ENCODE measurements around the gene MEDAG.

DNA sequence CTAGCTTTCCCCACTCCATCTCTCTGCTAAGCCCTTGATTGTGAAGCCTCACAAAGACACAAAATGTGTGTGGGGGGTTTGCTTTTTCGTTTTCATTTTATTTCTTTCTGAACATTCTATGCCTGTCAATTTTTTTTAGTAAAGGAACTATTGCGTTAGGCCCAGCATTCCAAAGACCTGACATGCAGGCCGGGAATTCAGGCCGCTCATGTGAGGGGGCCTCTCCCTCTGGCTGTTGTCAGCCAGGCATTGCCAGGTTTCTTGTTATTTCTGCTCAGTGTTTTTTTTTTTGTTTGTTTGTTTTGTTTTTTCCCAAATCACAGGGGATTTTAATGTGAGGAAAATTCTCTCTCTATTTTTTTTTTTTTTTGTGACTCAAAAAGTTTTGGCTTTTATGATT lies 10.3 kb upstream of the MEDAG start:
- TF ChIP-seq, protein P1, sequence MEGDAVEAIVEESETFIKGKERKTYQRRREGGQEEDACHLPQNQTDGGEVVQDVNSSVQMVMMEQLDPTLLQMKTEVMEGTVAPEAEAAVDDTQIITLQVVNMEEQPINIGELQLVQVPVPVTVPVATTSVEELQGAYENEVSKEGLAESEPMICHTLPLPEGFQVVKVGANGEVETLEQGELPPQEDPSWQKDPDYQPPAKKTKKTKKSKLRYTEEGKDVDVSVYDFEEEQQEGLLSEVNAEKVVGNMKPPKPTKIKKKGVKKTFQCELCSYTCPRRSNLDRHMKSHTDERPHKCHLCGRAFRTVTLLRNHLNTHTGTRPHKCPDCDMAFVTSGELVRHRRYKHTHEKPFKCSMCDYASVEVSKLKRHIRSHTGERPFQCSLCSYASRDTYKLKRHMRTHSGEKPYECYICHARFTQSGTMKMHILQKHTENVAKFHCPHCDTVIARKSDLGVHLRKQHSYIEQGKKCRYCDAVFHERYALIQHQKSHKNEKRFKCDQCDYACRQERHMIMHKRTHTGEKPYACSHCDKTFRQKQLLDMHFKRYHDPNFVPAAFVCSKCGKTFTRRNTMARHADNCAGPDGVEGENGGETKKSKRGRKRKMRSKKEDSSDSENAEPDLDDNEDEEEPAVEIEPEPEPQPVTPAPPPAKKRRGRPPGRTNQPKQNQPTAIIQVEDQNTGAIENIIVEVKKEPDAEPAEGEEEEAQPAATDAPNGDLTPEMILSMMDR (IDR thresholded peaks at IDR 0.05), result no peak
- TF ChIP-seq POLR2A (IDR thresholded peaks at IDR 0.05) (no peak), EP300 (IDR thresholded peaks at IDR 0.05) (peak; percentile 48)
